ENCODE measurements around the gene ZNF775.

DNA sequence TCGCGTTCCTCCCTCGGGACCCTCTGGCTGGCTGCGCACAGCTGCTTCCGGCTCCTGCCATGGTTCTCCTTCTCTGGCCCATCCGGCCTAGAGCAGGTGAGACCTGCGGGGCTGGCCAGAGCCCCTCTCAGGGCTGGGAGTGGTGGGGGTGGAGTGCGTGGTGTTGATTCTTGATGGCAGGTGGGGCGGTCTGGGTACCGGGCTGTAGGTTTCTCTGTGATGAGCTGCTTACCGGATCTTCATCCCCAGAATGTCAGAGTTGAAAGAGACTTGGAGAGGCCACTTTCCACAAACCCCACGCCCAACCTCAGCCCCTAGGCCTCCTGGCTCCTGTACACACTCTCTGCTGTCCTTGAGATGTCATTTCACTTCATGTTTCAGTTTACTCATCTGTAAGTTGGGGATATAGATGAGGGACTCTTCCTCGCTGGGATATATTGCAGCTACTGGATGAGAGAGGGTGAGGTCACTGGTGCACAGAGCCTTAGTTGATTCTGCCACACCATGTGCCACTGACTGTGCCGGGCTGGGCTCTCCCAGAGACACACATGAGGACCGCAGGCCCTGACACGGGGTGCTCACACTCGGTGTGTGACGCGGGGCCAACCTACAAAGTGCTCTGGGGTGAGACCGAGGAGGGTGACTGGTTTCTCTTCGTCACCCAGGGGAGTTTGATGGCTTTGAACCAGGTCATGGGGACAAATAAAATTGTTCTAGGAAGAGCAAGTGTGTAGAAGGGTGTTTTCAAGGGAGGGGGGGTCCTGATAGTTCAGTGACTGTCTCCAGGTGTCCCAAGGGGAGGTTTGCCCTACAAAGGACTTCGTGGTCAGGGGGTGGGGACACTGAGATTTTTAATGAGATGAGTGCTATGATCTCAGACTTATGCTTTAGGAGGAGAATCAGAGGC is 29.5 kb downstream of the ZNF775 start:
- TF ChIP-seq TP53 (CRISPR knock-in tag; conservative IDR thresholded peaks at IDR 0.05) = no peak
- no peak for TF ChIP-seq NR2F2 (IDR thresholded peaks at IDR 0.05; ENCODE audit: borderline replicate concordance, low read depth)
- no peak for TF ChIP-seq MXI1 (IDR thresholded peaks at IDR 0.05; ENCODE audit: borderline replicate concordance, low read depth, low read length)
- TF ChIP-seq, protein P1, sequence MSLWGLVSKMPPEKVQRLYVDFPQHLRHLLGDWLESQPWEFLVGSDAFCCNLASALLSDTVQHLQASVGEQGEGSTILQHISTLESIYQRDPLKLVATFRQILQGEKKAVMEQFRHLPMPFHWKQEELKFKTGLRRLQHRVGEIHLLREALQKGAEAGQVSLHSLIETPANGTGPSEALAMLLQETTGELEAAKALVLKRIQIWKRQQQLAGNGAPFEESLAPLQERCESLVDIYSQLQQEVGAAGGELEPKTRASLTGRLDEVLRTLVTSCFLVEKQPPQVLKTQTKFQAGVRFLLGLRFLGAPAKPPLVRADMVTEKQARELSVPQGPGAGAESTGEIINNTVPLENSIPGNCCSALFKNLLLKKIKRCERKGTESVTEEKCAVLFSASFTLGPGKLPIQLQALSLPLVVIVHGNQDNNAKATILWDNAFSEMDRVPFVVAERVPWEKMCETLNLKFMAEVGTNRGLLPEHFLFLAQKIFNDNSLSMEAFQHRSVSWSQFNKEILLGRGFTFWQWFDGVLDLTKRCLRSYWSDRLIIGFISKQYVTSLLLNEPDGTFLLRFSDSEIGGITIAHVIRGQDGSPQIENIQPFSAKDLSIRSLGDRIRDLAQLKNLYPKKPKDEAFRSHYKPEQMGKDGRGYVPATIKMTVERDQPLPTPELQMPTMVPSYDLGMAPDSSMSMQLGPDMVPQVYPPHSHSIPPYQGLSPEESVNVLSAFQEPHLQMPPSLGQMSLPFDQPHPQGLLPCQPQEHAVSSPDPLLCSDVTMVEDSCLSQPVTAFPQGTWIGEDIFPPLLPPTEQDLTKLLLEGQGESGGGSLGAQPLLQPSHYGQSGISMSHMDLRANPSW (CRISPR knock-in tag; IDR thresholded peaks at IDR 0.05; ENCODE audit: borderline replicate concordance) = no peak
